Trophoblast cell (in vitro differentiated cells and primary cell): ENCODE measurements around the gene NHLH2.

Source experiments
- DNase-seq, 2 donors: peaks; one replicate each; pipeline ENCODE4 v3.0.0-alpha.2; 2016
- H2AFZ ChIP-seq: 2 replicates; pipeline ENCODE4 v1.6.1; 2013; ENCODE audit warnings: low read length, moderate library complexity, mild to moderate bottlenecking; ENCODE audit not compliant: insufficient read depth, poor library complexity
- H2AK5ac ChIP-seq: 2 replicates; pipeline ENCODE4 v1.6.1; 2013; ENCODE audit warnings: mild to moderate bottlenecking, low read length
- H2BK120ac ChIP-seq: 2 replicates; pipeline ENCODE4 v1.6.1; 2013; ENCODE audit warnings: low read length, mild to moderate bottlenecking, moderate library complexity; ENCODE audit not compliant: insufficient read depth, poor library complexity
- H2BK12ac ChIP-seq: 2 replicates; pipeline ENCODE4 v1.6.1; 2013; ENCODE audit warnings: mild to moderate bottlenecking, low read length, moderate library complexity
- H2BK5ac ChIP-seq: 2 replicates; pipeline ENCODE4 v1.6.1; 2013; ENCODE audit warnings: low read length, low read depth, moderate library complexity, mild to moderate bottlenecking; ENCODE audit not compliant: poor library complexity
- H3K14ac ChIP-seq: 2 replicates; pipeline ENCODE4 v1.6.1; 2013; ENCODE audit warnings: mild to moderate bottlenecking, low read length
- H3K18ac ChIP-seq: 2 replicates; pipeline ENCODE4 v1.6.1; 2013; ENCODE audit warnings: mild to moderate bottlenecking, low read length
- H3K23ac ChIP-seq: 2 replicates; pipeline ENCODE4 v1.6.1; 2013; ENCODE audit warnings: low read length
- H3K27ac ChIP-seq: 2 replicates; pipeline ENCODE4 v1.5.1; 2013; ENCODE audit warnings: low read depth, mild to moderate bottlenecking, inconsistent platforms, low read length, moderate library complexity
- H3K27me3 ChIP-seq: 2 replicates; pipeline ENCODE4 v1.6.1; 2013; ENCODE audit warnings: inconsistent platforms, mild to moderate bottlenecking, low read length, moderate library complexity; ENCODE audit not compliant: insufficient read depth
- H3K36me3 ChIP-seq, 2 experiments: 1 replicate in 1 of 2; 2 replicates in 1 of 2; pipeline ENCODE4 v1.6.1; 2013; ENCODE audit warnings: low read length in 2 of 2, mild to moderate bottlenecking in 2 of 2, moderate library complexity in 1 of 2; ENCODE audit not compliant: insufficient read depth in 2 of 2, control insufficient read depth in 1 of 2
- H3K4ac ChIP-seq: 2 replicates; pipeline ENCODE4 v1.6.1; 2013; ENCODE audit warnings: low read depth, mild to moderate bottlenecking, low read length, moderate library complexity
- H3K4me1 ChIP-seq, 2 experiments: 1 replicate in 1 of 2; 2 replicates in 1 of 2; pipeline ENCODE4 v1.6.1; 2013; ENCODE audit warnings: low read length in 2 of 2, mild to moderate bottlenecking in 2 of 2, moderate library complexity in 1 of 2; ENCODE audit not compliant: insufficient read depth in 2 of 2, control insufficient read depth in 1 of 2
- H3K4me2 ChIP-seq: 2 replicates; pipeline ENCODE4 v1.6.1; 2013; ENCODE audit warnings: inconsistent platforms, mild to moderate bottlenecking, low read length, moderate library complexity
- H3K4me3 ChIP-seq: 2 replicates; pipeline ENCODE4 v1.5.1; 2013; ENCODE audit warnings: mild to moderate bottlenecking, low read depth, low read length, inconsistent platforms
- H3K79me1 ChIP-seq: one replicate; pipeline ENCODE4 v1.6.1; 2013; ENCODE audit warnings: low read length
- H3K79me2 ChIP-seq: 2 replicates; pipeline ENCODE4 v1.6.1; 2013; ENCODE audit warnings: low read length, mild to moderate bottlenecking; ENCODE audit not compliant: control insufficient read depth, insufficient read depth, poor library complexity
- H3K9ac ChIP-seq: 2 replicates; pipeline ENCODE4 v1.6.1; 2013; ENCODE audit warnings: mild to moderate bottlenecking, low read length
- H3K9me3 ChIP-seq: 2 replicates; pipeline ENCODE4 v1.6.1; 2013; ENCODE audit warnings: low read depth, mild to moderate bottlenecking, control low read depth, inconsistent platforms, low read length; ENCODE audit not compliant: insufficient read depth
- H4K12ac ChIP-seq: 2 replicates; pipeline ENCODE4 v1.6.1; 2013; ENCODE audit warnings: low read depth, mild to moderate bottlenecking, low read length, moderate library complexity
- H4K8ac ChIP-seq: 2 replicates; pipeline ENCODE4 v1.6.1; 2013; ENCODE audit warnings: low read depth, mild to moderate bottlenecking, low read length, moderate library complexity
- H4K91ac ChIP-seq: one replicate; pipeline ENCODE4 v1.6.1; 2013; ENCODE audit warnings: low read depth, mild to moderate bottlenecking, low read length, moderate library complexity
- WGBS: extraction: QIAGEN DNeasy Blood & Tissue Kit; methylation state at CpG from one replicate; pipeline ENCODE4 v1.1.7; 2013; ENCODE audit warnings: missing lambda C conversion rate; ENCODE audit not compliant: insufficient read length, insufficient coverage; ENCODE audit errors: extremely low coverage; 5-methylcytosine and 5-hydroxymethylcytosine counted together

The NHLH2 gene

GRCh38 chr1:115874497-115874896 is 33.6 kb upstream of the NHLH2 start:
- Histone ChIP-seq H2AK5ac (no peak overlapping the region), H3K79me1 (no peaks in the 10 kb centered on the region), H4K8ac (no peak overlapping the region), H3K9me3 (no peaks in the 10 kb centered on the region), H3K23ac (no peak overlapping the region), H3K4ac (no peak overlapping the region), H2AFZ (no peak overlapping the region), H2BK120ac (no peak overlapping the region), H2BK5ac (no peak overlapping the region), H4K91ac (no peak overlapping the region), H2BK12ac (no peak overlapping the region), H3K4me1 (no peaks in the 10 kb centered on the region), H3K27ac (no peak overlapping the region), H3K79me2 (no peaks in the 10 kb centered on the region), H3K18ac (no peak overlapping the region), H3K36me3 (no peaks in the 10 kb centered on the region), H3K4me3 (no peak overlapping the region), H3K27me3 (no peaks in the 10 kb centered on the region), H4K12ac (no peak overlapping the region), H3K4me2 (no peak overlapping the region), H3K9ac (no peak overlapping the region), H3K14ac (no peak overlapping the region)
- WGBS = no CpG with 5 or more reads among the region's 4 CpGs
- no peak for DNase-seq

- no peak overlapping the region for H2BK12ac ChIP-seq
- H2BK5ac ChIP-seq = no peak overlapping the region
- H3K79me2 ChIP-seq = no peaks in the 10 kb centered on the region
- H4K91ac ChIP-seq = no peak overlapping the region
- no CpG with 5 or more reads among the region's 2 CpGs for WGBS
- no peaks in the 10 kb centered on the region for H3K4me1 ChIP-seq
- H3K14ac ChIP-seq = no peak overlapping the region
- no peak overlapping the region for H3K23ac ChIP-seq
- no peak overlapping the region for H2AK5ac ChIP-seq
- no peak overlapping the region for H3K4me3 ChIP-seq
- H4K12ac ChIP-seq = no peak overlapping the region
- no peak overlapping the region for H3K27ac ChIP-seq
- no peak for DNase-seq
- H3K79me1 ChIP-seq = no peaks in the 10 kb centered on the region
- no peak overlapping the region for H3K18ac ChIP-seq
- H3K36me3 ChIP-seq = no peaks in the 10 kb centered on the region
- no peaks in the 10 kb centered on the region for H3K9me3 ChIP-seq
- H3K9ac ChIP-seq = no peak overlapping the region
- no peak overlapping the region for H2BK120ac ChIP-seq
- H4K8ac ChIP-seq = no peak overlapping the region
- H3K4me2 ChIP-seq = no peak overlapping the region
- H2AFZ ChIP-seq = no peak overlapping the region
- H3K27me3 ChIP-seq = no peaks in the 10 kb centered on the region
- H3K4ac ChIP-seq = no peak overlapping the region
Observed at GRCh38 chr1:115873184-115873583, 32.3 kb upstream of the NHLH2 start.

DNA sequence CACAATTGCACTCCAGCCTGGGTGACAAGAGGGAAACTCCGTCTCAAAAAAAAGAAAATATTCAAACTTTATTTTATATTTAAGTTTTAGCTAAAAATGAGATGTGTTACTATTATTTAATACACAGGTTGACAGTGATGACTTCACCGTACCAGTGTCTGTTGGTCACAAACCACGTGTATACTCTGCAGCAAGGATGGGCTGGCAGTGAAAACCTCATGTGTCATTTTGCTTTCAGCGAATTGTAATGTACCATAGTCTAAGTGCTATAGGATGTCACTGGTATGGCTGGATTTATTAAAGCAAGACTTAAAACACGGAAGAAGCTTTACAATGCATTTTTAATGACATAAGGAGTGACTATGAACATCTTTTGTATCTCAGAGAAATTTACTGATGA is 28.1 kb upstream of the NHLH2 start:
- no peaks in the 10 kb centered on the region for H3K4me1 ChIP-seq
- no peak overlapping the region for H3K4me2 ChIP-seq
- no peaks in the 10 kb centered on the region for H3K27me3 ChIP-seq
- H3K23ac ChIP-seq = no peak overlapping the region
- no peak overlapping the region for H4K12ac ChIP-seq
- no peak overlapping the region for H4K91ac ChIP-seq
- H3K4ac ChIP-seq = no peak overlapping the region
- no peaks in the 10 kb centered on the region for H3K79me1 ChIP-seq
- H2BK12ac ChIP-seq = no peak overlapping the region
- no peak overlapping the region for H2BK5ac ChIP-seq
- no peak overlapping the region for H3K4me3 ChIP-seq
- H3K18ac ChIP-seq = no peak overlapping the region
- H2AK5ac ChIP-seq = no peak overlapping the region
- no peak overlapping the region for H4K8ac ChIP-seq
- H3K79me2 ChIP-seq = no peaks in the 10 kb centered on the region
- no peak for DNase-seq
- H2AFZ ChIP-seq = no peak overlapping the region
- no peaks in the 10 kb centered on the region for H3K9me3 ChIP-seq
- no peak overlapping the region for H2BK120ac ChIP-seq
- H3K9ac ChIP-seq = no peak overlapping the region
- no peaks in the 10 kb centered on the region for H3K36me3 ChIP-seq
- no CpG with 5 or more reads among the region's 5 CpGs for WGBS
- no peak overlapping the region for H3K27ac ChIP-seq
- no peak overlapping the region for H3K14ac ChIP-seq

DNA sequence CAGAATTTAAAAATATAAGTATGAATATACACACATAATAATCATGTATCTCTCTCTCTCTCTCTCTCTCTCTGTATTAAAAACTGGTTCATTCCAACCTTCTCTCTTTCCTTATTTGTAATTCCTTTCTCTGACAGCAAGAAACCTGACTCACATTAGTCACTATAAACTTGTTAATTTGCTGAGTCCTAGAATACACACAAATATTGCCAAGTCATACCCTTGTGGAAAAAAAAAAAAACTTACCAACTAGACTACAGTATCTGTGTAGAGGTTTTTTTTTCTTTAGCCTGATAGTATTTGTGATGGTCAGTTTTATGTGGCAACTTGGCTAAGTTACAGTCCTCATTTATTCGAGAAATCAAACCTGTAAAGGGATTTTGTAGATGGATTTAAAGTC is 26.3 kb upstream of the NHLH2 start:
- Histone ChIP-seq H3K23ac (no peak overlapping the region), H3K79me1 (no peaks in the 10 kb centered on the region), H3K18ac (no peak overlapping the region), H4K8ac (no peak overlapping the region), H3K79me2 (no peaks in the 10 kb centered on the region), H3K9ac (no peak overlapping the region), H3K27ac (no peak overlapping the region), H3K4me3 (no peak overlapping the region), H2AK5ac (no peak overlapping the region), H3K4me1 (no peaks in the 10 kb centered on the region), H4K12ac (no peak overlapping the region), H3K36me3 (no peaks in the 10 kb centered on the region), H2BK12ac (no peak overlapping the region), H2BK120ac (no peak overlapping the region), H3K27me3 (no peaks in the 10 kb centered on the region), H2AFZ (no peak overlapping the region), H2BK5ac (no peak overlapping the region), H3K4me2 (no peak overlapping the region), H3K9me3 (no peaks in the 10 kb centered on the region), H4K91ac (no peak overlapping the region), H3K4ac (no peak overlapping the region), H3K14ac (no peak overlapping the region)
- WGBS = no CpG with 5 or more reads among the region's 1 CpG
- no peak for DNase-seq
